WTC11 (cell line): ENCODE results near the gene ZNF3. TPM values are rescaled to one million over a fixed set of nuclear protein-coding genes. Genes with fewer than 3 reads are reported as not detected.

Source experiments
- ATAC-seq: fragments of 200-7000 bp; cut with Tn5 transposase; 2 replicates; pipeline ENCODE4 v1.10.0; 2021; ENCODE audit warnings: mild to moderate bottlenecking, moderate library complexity
- CTCF ChIA-PET: fragments of 300-600 bp; sonication (Branson Sonifier 250); formaldehyde crosslinking; loops from one replicate; lab custom pipeline; 2021; ENCODE audit warnings: antibody characterized with exemption; lab: Charles Lee
- POLR2A ChIA-PET: fragments of 350-600 bp; sonication (Branson Sonifier 250); formaldehyde crosslinking; loops from one replicate; lab custom pipeline; 2021; ENCODE audit warnings: antibody characterized with exemption; lab: Charles Lee
- DNase-seq: peaks from one replicate; pipeline ENCODE4 v3.0.0; 2021; ENCODE audit warnings: low spot score
- H3K27ac Mint-ChIP-seq: 2 replicates; pipeline ENCODE4 v1.8.0; 2021; ENCODE audit warnings: mixed read lengths
- H3K27me3 Mint-ChIP-seq: 2 replicates; pipeline ENCODE4 v1.8.0; 2021; ENCODE audit warnings: low read depth, mild to moderate bottlenecking, moderate library complexity, mixed read lengths
- H3K36me3 Mint-ChIP-seq: 2 replicates; pipeline ENCODE4 v1.8.0; 2021; ENCODE audit warnings: mixed read lengths
- H3K4me1 Mint-ChIP-seq: 2 replicates; pipeline ENCODE4 v1.8.0; 2022; ENCODE audit warnings: mixed read lengths
- H3K4me3 Mint-ChIP-seq: 2 replicates; pipeline ENCODE4 v1.8.0; 2021; ENCODE audit warnings: mild to moderate bottlenecking, moderate library complexity, mixed read lengths
- H3K9me3 Mint-ChIP-seq: 2 replicates; pipeline ENCODE4 v1.8.0; 2021; ENCODE audit warnings: mixed read lengths
- ETV6 ChIP-seq: sonication (generic); formaldehyde crosslinking; IDR thresholded peaks from 2 replicates; pipeline ENCODE4 v1.8.1; 2022; ENCODE audit warnings: mild to moderate bottlenecking, missing genetic modification reagents
- FOXJ3 ChIP-seq: sonication (generic); formaldehyde crosslinking; IDR thresholded peaks from 2 replicates; pipeline ENCODE4 v1.9.0; 2021; ENCODE audit warnings: missing genetic modification reagents, mild to moderate bottlenecking, borderline replicate concordance
- FOXK1 ChIP-seq: sonication (generic); formaldehyde crosslinking; IDR thresholded peaks from 2 replicates; pipeline ENCODE4 v1.8.0; 2022; ENCODE audit warnings: mild to moderate bottlenecking, moderate library complexity, missing genetic modification reagents
- FOXP1 ChIP-seq: sonication (generic); formaldehyde crosslinking; IDR thresholded peaks from 2 replicates; pipeline ENCODE4 v1.8.0; 2022; ENCODE audit warnings: missing genetic modification reagents, mild to moderate bottlenecking, moderate library complexity, borderline replicate concordance
- GRHL2 ChIP-seq: fragments of 250-450 bp; sonication (Bioruptor Pico); IDR thresholded peaks from 2 replicates; pipeline ENCODE4 v1.8.0; 2022; ENCODE audit warnings: mild to moderate bottlenecking, moderate library complexity; ENCODE audit not compliant: insufficient replicate concordance, severe bottlenecking
- GTF2I ChIP-seq: fragments of 250-450 bp; sonication (Bioruptor Pico); conservative IDR thresholded peaks from 2 replicates; pipeline ENCODE4 v1.4.0; 2021; ENCODE audit warnings: mild to moderate bottlenecking
- IRF2 ChIP-seq: sonication (generic); formaldehyde crosslinking; IDR thresholded peaks from 2 replicates; pipeline ENCODE4 v1.8.0; 2022; ENCODE audit warnings: low read depth, missing genetic modification reagents, borderline replicate concordance
- JUN ChIP-seq: sonication (generic); formaldehyde crosslinking; IDR thresholded peaks from 2 replicates; pipeline ENCODE4 v1.8.0; 2023; ENCODE audit warnings: mild to moderate bottlenecking, missing genetic modification reagents
- MYBL2 ChIP-seq: sonication (generic); formaldehyde crosslinking; IDR thresholded peaks from 2 replicates; pipeline ENCODE4 v1.8.1; 2023; ENCODE audit warnings: mild to moderate bottlenecking, moderate library complexity, missing genetic modification reagents
- NR1H2 ChIP-seq: sonication (generic); formaldehyde crosslinking; IDR thresholded peaks from 2 replicates; pipeline ENCODE4 v1.9.0; 2021; ENCODE audit warnings: mild to moderate bottlenecking, moderate library complexity, missing genetic modification reagents
- OVOL2 ChIP-seq: fragments of 250-450 bp; sonication (Bioruptor Pico); IDR thresholded peaks from 2 replicates; pipeline ENCODE4 v1.9.0; 2021; ENCODE audit warnings: mild to moderate bottlenecking, borderline replicate concordance
- SMAD3 ChIP-seq: sonication (generic); formaldehyde crosslinking; IDR thresholded peaks from 2 replicates; pipeline ENCODE4 v1.8.0; 2022; ENCODE audit warnings: missing genetic modification reagents, mild to moderate bottlenecking, borderline replicate concordance
- SMAD4 ChIP-seq: sonication (generic); formaldehyde crosslinking; IDR thresholded peaks from 2 replicates; pipeline ENCODE4 v1.8.0; 2022; ENCODE audit warnings: mild to moderate bottlenecking, missing genetic modification reagents
- ZNF138 ChIP-seq: sonication (generic); formaldehyde crosslinking; conservative IDR thresholded peaks from 2 replicates; pipeline ENCODE4 v1.8.1; 2022; ENCODE audit warnings: mild to moderate bottlenecking, moderate library complexity, missing genetic modification reagents
- ZNF396 ChIP-seq: fragments of 250-450 bp; sonication (Bioruptor Pico); IDR thresholded peaks from 2 replicates; pipeline ENCODE4 v1.8.0; 2021; ENCODE audit warnings: mild to moderate bottlenecking, moderate library complexity, borderline replicate concordance
- total RNA-seq: library from RNA; stranded (reverse); gene quantifications from 3 replicates; pipeline ENCODE4 v1.2.3, GENCODE V29; 2021
- TF ChIP-seq, protein P1 (sequence below): sonication (generic); formaldehyde crosslinking; IDR thresholded peaks from 2 replicates; pipeline ENCODE4 v1.8.1; 2023; ENCODE audit warnings: mild to moderate bottlenecking, missing genetic modification reagents
- TF ChIP-seq, protein P2 (sequence below): fragments of 250-450 bp; sonication (Bioruptor Pico); IDR thresholded peaks from 2 replicates; pipeline ENCODE4 v1.9.0; 2021; ENCODE audit warnings: mild to moderate bottlenecking
- TF ChIP-seq, protein P3 (sequence below): fragments of 250-450 bp; sonication (Bioruptor Pico); IDR thresholded peaks from 2 replicates; pipeline ENCODE4 v2.1.2; 2022; ENCODE audit warnings: mild to moderate bottlenecking, moderate library complexity
- TF ChIP-seq, protein P4 (sequence below): sonication (generic); formaldehyde crosslinking; IDR thresholded peaks from 2 replicates; pipeline ENCODE4 v1.8.1; 2023; ENCODE audit warnings: mild to moderate bottlenecking, missing genetic modification reagents, borderline replicate concordance
- TF ChIP-seq, protein P5 (sequence below): sonication (generic); formaldehyde crosslinking; IDR thresholded peaks from 2 replicates; pipeline ENCODE4 v1.8.0; 2022; ENCODE audit warnings: mild to moderate bottlenecking, missing genetic modification reagents
- TF ChIP-seq, protein P6 (sequence below): sonication (generic); formaldehyde crosslinking; IDR thresholded peaks from 2 replicates; pipeline ENCODE4 v1.8.1; 2022; ENCODE audit warnings: missing genetic modification reagents, borderline replicate concordance

The ZNF3 gene
- total RNA-seq, 1 experiment from 2014 or later = 48.3 TPM

DNA sequence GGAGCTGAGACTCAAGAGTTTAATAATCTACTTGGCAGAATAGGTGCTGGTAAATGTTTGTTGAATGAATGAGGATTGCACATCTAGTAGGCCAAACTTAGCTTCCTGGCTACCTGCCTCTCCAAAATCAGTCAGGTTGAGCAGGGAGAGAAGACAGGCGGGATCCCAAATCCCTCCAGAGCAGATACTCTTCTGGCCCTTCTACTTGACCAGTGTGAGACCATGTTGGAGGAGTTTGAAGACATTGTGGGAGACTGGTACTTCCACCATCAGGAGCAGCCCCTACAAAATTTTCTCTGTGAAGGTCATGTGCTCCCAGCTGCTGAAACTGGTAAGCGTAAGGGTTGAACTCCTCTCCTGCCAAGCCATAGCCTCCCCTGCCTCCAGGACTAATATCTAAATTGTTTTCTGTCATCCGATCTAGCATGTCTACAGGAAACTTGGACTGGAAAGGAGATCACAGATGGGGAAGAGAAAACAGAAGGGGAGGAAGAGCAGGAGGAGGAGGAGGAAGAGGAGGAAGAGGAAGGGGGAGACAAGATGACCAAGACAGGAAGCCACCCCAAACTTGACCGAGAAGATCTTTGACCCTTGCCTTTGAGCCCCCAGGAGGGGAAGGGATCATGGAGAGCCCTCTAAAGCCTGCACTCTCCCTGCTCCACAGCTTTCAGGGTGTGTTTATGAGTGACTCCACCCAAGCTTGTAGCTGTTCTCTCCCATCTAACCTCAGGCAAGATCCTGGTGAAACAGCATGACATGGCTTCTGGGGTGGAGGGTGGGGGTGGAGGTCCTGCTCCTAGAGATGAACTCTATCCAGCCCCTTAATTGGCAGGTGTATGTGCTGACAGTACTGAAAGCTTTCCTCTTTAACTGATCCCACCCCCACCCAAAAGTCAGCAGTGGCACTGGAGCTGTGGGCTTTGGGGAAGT, 43.0 kb upstream of the ZNF3 start:
- ChIA-PET CTCF (interaction anchor here (2.1 kb wide), 1 partner anchor 23 kb away, joined by 5 read pairs; the partner anchor contains the start of gene AP4M1), POLR2A (interaction anchor here (1.5 to 2.3 kb wide), 2 partner anchors 13 to 24 kb away, joined by 4 to 21 read pairs; partner anchors contain the start of genes AP4M1 and MCM7)
- DNase-seq = no peak
- Mint-ChIP-seq H3K9me3 (no peaks in the 10 kb centered on the region), H3K4me3 (no peak overlapping the region; the same call in 1 of the 2 replicates), H3K4me1 (peaks cover 26% of the 10 kb centered on the region), H3K36me3 (peaks cover 2% of the 10 kb centered on the region; the same call in 1 of the 2 replicates), H3K27me3 (peaks cover 12% of the 10 kb centered on the region)
- ATAC-seq = no peak
- TF ChIP-seq, protein P1, sequence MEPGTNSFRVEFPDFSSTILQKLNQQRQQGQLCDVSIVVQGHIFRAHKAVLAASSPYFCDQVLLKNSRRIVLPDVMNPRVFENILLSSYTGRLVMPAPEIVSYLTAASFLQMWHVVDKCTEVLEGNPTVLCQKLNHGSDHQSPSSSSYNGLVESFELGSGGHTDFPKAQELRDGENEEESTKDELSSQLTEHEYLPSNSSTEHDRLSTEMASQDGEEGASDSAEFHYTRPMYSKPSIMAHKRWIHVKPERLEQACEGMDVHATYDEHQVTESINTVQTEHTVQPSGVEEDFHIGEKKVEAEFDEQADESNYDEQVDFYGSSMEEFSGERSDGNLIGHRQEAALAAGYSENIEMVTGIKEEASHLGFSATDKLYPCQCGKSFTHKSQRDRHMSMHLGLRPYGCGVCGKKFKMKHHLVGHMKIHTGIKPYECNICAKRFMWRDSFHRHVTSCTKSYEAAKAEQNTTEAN (CRISPR knock-in tag) = no peak
- TF ChIP-seq JUN (CRISPR knock-in tag) (no peak), IRF2 (CRISPR knock-in tag) (no peak), SMAD4 (CRISPR knock-in tag) (no peak), MYBL2 (CRISPR knock-in tag) (no peak), FOXP1 (CRISPR knock-in tag) (no peak)
- TF ChIP-seq, protein P2, sequence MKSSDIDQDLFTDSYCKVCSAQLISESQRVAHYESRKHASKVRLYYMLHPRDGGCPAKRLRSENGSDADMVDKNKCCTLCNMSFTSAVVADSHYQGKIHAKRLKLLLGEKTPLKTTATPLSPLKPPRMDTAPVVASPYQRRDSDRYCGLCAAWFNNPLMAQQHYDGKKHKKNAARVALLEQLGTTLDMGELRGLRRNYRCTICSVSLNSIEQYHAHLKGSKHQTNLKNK (CRISPR knock-in tag) = no peak
- TF ChIP-seq, protein P3, sequence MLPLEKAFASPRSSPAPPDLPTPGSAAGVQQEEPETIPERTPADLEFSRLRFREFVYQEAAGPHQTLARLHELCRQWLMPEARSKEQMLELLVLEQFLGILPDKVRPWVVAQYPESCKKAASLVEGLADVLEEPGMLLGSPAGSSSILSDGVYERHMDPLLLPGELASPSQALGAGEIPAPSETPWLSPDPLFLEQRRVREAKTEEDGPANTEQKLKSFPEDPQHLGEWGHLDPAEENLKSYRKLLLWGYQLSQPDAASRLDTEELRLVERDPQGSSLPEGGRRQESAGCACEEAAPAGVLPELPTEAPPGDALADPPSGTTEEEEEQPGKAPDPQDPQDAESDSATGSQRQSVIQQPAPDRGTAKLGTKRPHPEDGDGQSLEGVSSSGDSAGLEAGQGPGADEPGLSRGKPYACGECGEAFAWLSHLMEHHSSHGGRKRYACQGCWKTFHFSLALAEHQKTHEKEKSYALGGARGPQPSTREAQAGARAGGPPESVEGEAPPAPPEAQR (CRISPR knock-in tag) = no peak
- TF ChIP-seq, protein P4, sequence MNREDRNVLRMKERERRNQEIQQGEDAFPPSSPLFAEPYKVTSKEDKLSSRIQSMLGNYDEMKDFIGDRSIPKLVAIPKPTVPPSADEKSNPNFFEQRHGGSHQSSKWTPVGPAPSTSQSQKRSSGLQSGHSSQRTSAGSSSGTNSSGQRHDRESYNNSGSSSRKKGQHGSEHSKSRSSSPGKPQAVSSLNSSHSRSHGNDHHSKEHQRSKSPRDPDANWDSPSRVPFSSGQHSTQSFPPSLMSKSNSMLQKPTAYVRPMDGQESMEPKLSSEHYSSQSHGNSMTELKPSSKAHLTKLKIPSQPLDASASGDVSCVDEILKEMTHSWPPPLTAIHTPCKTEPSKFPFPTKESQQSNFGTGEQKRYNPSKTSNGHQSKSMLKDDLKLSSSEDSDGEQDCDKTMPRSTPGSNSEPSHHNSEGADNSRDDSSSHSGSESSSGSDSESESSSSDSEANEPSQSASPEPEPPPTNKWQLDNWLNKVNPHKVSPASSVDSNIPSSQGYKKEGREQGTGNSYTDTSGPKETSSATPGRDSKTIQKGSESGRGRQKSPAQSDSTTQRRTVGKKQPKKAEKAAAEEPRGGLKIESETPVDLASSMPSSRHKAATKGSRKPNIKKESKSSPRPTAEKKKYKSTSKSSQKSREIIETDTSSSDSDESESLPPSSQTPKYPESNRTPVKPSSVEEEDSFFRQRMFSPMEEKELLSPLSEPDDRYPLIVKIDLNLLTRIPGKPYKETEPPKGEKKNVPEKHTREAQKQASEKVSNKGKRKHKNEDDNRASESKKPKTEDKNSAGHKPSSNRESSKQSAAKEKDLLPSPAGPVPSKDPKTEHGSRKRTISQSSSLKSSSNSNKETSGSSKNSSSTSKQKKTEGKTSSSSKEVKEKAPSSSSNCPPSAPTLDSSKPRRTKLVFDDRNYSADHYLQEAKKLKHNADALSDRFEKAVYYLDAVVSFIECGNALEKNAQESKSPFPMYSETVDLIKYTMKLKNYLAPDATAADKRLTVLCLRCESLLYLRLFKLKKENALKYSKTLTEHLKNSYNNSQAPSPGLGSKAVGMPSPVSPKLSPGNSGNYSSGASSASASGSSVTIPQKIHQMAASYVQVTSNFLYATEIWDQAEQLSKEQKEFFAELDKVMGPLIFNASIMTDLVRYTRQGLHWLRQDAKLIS (CRISPR knock-in tag) = no peak
- TF ChIP-seq, all 79 proteins: peak for 0
- no peak overlapping the region for H3K27ac Mint-ChIP-seq

DNA sequence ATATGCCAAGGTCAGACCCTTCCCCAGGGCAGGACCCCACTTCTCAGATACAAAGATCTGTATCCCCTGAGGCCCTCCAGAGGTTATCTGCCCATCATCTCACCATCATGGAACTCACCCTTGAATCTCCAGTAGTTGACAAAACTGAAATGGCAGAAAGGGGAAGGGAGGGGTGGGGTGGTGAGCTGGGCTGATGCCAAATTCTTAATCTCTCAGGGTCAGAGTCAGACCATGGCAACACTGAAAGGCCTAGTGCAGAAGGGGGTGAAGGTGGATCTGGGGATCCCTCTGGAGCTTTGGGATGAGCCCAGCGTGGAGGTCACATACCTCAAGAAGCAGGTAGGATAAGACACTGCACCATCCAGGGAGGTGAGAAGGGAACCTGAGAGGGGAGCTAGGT, 41.0 kb upstream of the ZNF3 start:
- no peak for ATAC-seq
- no peaks in the 10 kb centered on the region for H3K9me3 Mint-ChIP-seq
- no peaks in the 10 kb centered on the region for H3K27me3 Mint-ChIP-seq
- peaks cover 2% of the 10 kb centered on the region; the same call in 1 of the 2 replicates for H3K36me3 Mint-ChIP-seq
- ChIA-PET CTCF (interaction anchor here (1.5 kb wide), 1 partner anchor 8 kb away, joined by 9 read pairs; no protein-coding TSS in a partner anchor), POLR2A (no interaction called here)
- no peak overlapping the region for H3K4me3 Mint-ChIP-seq
- H3K27ac Mint-ChIP-seq = no peak overlapping the region
- TF ChIP-seq FOXJ3 (CRISPR knock-in tag) (no peak), ZNF138 (CRISPR knock-in tag) (no peak), NR1H2 (CRISPR knock-in tag) (no peak), ZNF396 (CRISPR knock-in tag) (no peak), OVOL2 (CRISPR knock-in tag) (no peak), SMAD3 (CRISPR knock-in tag) (no peak), GRHL2 (CRISPR knock-in tag) (no peak), ETV6 (CRISPR knock-in tag) (no peak), GTF2I (CRISPR knock-in tag) (no peak), FOXK1 (CRISPR knock-in tag) (no peak)
- TF ChIP-seq, protein P5, sequence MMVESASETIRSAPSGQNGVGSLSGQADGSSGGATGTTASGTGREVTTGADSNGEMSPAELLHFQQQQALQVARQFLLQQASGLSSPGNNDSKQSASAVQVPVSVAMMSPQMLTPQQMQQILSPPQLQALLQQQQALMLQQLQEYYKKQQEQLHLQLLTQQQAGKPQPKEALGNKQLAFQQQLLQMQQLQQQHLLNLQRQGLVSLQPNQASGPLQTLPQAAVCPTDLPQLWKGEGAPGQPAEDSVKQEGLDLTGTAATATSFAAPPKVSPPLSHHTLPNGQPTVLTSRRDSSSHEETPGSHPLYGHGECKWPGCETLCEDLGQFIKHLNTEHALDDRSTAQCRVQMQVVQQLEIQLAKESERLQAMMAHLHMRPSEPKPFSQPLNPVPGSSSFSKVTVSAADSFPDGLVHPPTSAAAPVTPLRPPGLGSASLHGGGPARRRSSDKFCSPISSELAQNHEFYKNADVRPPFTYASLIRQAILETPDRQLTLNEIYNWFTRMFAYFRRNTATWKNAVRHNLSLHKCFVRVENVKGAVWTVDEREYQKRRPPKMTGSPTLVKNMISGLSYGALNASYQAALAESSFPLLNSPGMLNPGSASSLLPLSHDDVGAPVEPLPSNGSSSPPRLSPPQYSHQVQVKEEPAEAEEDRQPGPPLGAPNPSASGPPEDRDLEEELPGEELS (CRISPR knock-in tag) = no peak
- TF ChIP-seq, protein P6, sequence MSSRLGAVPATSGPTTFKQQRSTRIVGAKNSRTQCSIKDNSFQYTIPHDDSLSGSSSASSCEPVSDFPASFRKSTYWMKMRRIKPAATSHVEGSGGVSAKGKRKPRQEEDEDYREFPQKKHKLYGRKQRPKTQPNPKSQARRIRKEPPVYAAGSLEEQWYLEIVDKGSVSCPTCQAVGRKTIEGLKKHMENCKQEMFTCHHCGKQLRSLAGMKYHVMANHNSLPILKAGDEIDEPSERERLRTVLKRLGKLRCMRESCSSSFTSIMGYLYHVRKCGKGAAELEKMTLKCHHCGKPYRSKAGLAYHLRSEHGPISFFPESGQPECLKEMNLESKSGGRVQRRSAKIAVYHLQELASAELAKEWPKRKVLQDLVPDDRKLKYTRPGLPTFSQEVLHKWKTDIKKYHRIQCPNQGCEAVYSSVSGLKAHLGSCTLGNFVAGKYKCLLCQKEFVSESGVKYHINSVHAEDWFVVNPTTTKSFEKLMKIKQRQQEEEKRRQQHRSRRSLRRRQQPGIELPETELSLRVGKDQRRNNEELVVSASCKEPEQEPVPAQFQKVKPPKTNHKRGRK = no peak
- TF ChIP-seq, protein P3 (CRISPR knock-in tag) = no peak
- no peak for DNase-seq
- peaks cover 22% of the 10 kb centered on the region for H3K4me1 Mint-ChIP-seq
